Breast epithelium (tissue), 4 donors: ENCODE measurements around the gene OR2T12. TPM values are rescaled to one million over a fixed set of nuclear protein-coding genes. Genes with fewer than 3 reads are reported as not detected.
"Not testable (repeated sequence)": the region's sequence is repeated elsewhere in the genome, so short reads cannot be mapped to it uniquely, and the experiment has no call there.

Source experiments
- DNase-seq, 2 donors: peaks; one replicate each; pipeline ENCODE4 v3.0.0-alpha.2; 2019; ENCODE audit warnings: low spot score in 2 of 2
- H3K27ac ChIP-seq, 2 donors: fragments of 200-600 bp; sonication (generic) in 1 of 2; one replicate each; pipeline ENCODE4 v1.5.1; 2016 to 2019; ENCODE audit warnings: mild to moderate bottlenecking in 1 of 2
- H3K27me3 ChIP-seq, 2 donors: fragments of 200-600 bp; sonication (generic) in 1 of 2; one replicate each; pipeline versions ENCODE4 v1.5.1 to v1.6.0; 2017 to 2019; ENCODE audit warnings: control low read depth in 1 of 2, mild to moderate bottlenecking in 1 of 2
- H3K36me3 ChIP-seq: fragments of 200-600 bp; one replicate; pipeline ENCODE4 v1.5.1; 2019
- H3K4me1 ChIP-seq, 2 donors: fragments of 200-600 bp; sonication (generic); one replicate each; pipeline ENCODE4 v1.5.1; 2016 to 2019; ENCODE audit warnings: control low read depth in 1 of 2
- H3K4me3 ChIP-seq, 3 donors: fragments of 200-600 bp; sonication (generic); 1 replicate in 2 of 3; 2 replicates in 1 of 3; pipeline ENCODE4 v1.5.1; 2016 to 2019; ENCODE audit warnings: mild to moderate bottlenecking in 3 of 3, moderate library complexity in 2 of 3
- H3K9me3 ChIP-seq, 2 donors: fragments of 200-600 bp; sonication (generic) in 1 of 2; one replicate each; pipeline ENCODE4 v1.5.1; 2016 to 2019; ENCODE audit warnings: control low read depth in 1 of 2
- CTCF ChIP-seq, 3 donors: fragments of 450-650 bp; IDR thresholded peaks; one replicate each; pipeline ENCODE4 v1.5.1; 2016 to 2017; ENCODE audit warnings: antibody characterized with exemption in 3 of 3, mild to moderate bottlenecking in 3 of 3, moderate library complexity in 3 of 3
- POLR2A ChIP-seq: fragments of 450-650 bp; IDR thresholded peaks from one replicate; pipeline ENCODE4 v1.6.1; 2016; ENCODE audit warnings: antibody characterized with exemption, mild to moderate bottlenecking, moderate library complexity
- POLR2AphosphoS5 ChIP-seq, 3 donors: sonication (generic); formaldehyde crosslinking; IDR thresholded peaks; one replicate each; pipeline ENCODE4 v1.6.1; 2017; ENCODE audit warnings: antibody characterized with exemption in 3 of 3
- intact Hi-C: fragments of 100-400 bp; cut with DNase I; formaldehyde crosslinking; loops from one replicate; pipeline ENCODE4 v1.15.1; 2023; ENCODE audit warnings: low total_unique reads
- total RNA-seq, 3 donors: library from RNA; depleted of rRNA; stranded (reverse); fragments of >200 nt; gene quantifications; one replicate each; pipeline ENCODE4 v1.1.0, GENCODE V29; 2016

The OR2T12 gene
- total RNA-seq, 3 donors from 2014 or later: not detected

- Histone ChIP-seq H3K4me1 (no peaks in the 10 kb centered on the region), H3K9me3 (no peaks in the 10 kb centered on the region), H3K27ac (no peak overlapping the region), H3K36me3 (no peaks in the 10 kb centered on the region), H3K27me3 (no peaks in the 10 kb centered on the region), H3K4me3 (no peak overlapping the region)
- intact Hi-C loops: no loop called here
- no peak for DNase-seq
- TF ChIP-seq POLR2A (no peak), POLR2AphosphoS5 (IDR thresholded peaks at IDR 0.05) (no peak), CTCF (IDR thresholded peaks at IDR 0.05) (no peak)
These were observed 2.9 kb upstream of the OR2T12 start for GRCh38 chr1:248306103-248306502.

GRCh38 chr1:248305672-248306071, 2.4 kb upstream of the OR2T12 start:
- H3K4me1 ChIP-seq, intact Hi-C loops, H3K9me3 ChIP-seq, H3K27ac ChIP-seq, H3K4me3 ChIP-seq, H3K36me3 ChIP-seq, DNase-seq, H3K27me3 ChIP-seq: not testable (repeated sequence)

- DNase-seq: no peak
- intact Hi-C loops: no loop called here
These were observed 14.8 kb downstream of the OR2T12 start for GRCh38 chr1:248288391-248288790.

GRCh38 chr1:248277876-248278275, 25.3 kb downstream of the OR2T12 start, which contains the start of gene OR2T33:
OR2T33 (minus strand) TSS chr1:248277976; CDS start chr1:248273814, 4,162 bp downstream.
- TF ChIP-seq POLR2AphosphoS5 (IDR thresholded peaks at IDR 0.05) (no peak), POLR2A (no peak), CTCF (IDR thresholded peaks at IDR 0.05) (no peak)
- H3K27ac ChIP-seq: no peak within 1 kb of the TSS
- no peaks in the 10 kb centered on the region for H3K36me3 ChIP-seq
- H3K4me3 ChIP-seq: no peak within 1 kb of the TSS
- H3K9me3 ChIP-seq: peaks cover 0 to 8% of the 10 kb centered on the region in 2 donors
- no peaks in the 10 kb centered on the region for H3K27me3 ChIP-seq
- H3K4me1 ChIP-seq: no peaks in the 10 kb centered on the region
- intact Hi-C loops: no loop called here
- DNase-seq: no peak

More at GRCh38 chr1:248288391-248288790, 14.8 kb downstream of the OR2T12 start:
- TF ChIP-seq POLR2A (no peak), CTCF (IDR thresholded peaks at IDR 0.05) (no peak), POLR2AphosphoS5 (IDR thresholded peaks at IDR 0.05) (no peak)
- Histone ChIP-seq H3K27ac (no peak overlapping the region), H3K36me3 (no peaks in the 10 kb centered on the region), H3K4me1 (no peaks in the 10 kb centered on the region), H3K4me3 (no peak overlapping the region), H3K27me3 (no peaks in the 10 kb centered on the region), H3K9me3 (no peaks in the 10 kb centered on the region)

- H3K4me1 ChIP-seq, H3K4me3 ChIP-seq, DNase-seq, H3K27ac ChIP-seq, H3K9me3 ChIP-seq, H3K27me3 ChIP-seq, intact Hi-C loops, H3K36me3 ChIP-seq: not testable (repeated sequence)
These were observed 30.0 kb downstream of the OR2T12 start for GRCh38 chr1:248273225-248273624.

GRCh38 chr1:248268178-248268577, 35.0 kb downstream of the OR2T12 start:
- intact Hi-C loops: no loop called here
- TF ChIP-seq CTCF (IDR thresholded peaks at IDR 0.05) (no peak), POLR2AphosphoS5 (IDR thresholded peaks at IDR 0.05) (no peak), POLR2A (no peak)
- no peak for DNase-seq

GRCh38 chr1:248259309-248259708, 43.9 kb downstream of the OR2T12 start:
- H3K27ac ChIP-seq, intact Hi-C loops: not testable (repeated sequence)

More at GRCh38 chr1:248268178-248268577, 35.0 kb downstream of the OR2T12 start:
- H3K9me3 ChIP-seq: no peaks in the 10 kb centered on the region
- H3K4me1 ChIP-seq: no peaks in the 10 kb centered on the region
- H3K27me3 ChIP-seq: no peaks in the 10 kb centered on the region
- no peak overlapping the region for H3K4me3 ChIP-seq
- no peaks in the 10 kb centered on the region for H3K36me3 ChIP-seq
- no peak overlapping the region for H3K27ac ChIP-seq

More at GRCh38 chr1:248259309-248259708, 43.9 kb downstream of the OR2T12 start:
- H3K4me3 ChIP-seq, H3K36me3 ChIP-seq, H3K4me1 ChIP-seq, H3K27me3 ChIP-seq, DNase-seq: not testable (repeated sequence)
- peaks cover 0 to 17% of the 10 kb centered on the region in 2 donors for H3K9me3 ChIP-seq
